NCI-H748 treated with DMSO at 0.1 percent for 48 hours (cell line): ENCODE measurements around the gene SYNPO2.
"Not testable (repeated sequence)": the region's sequence is repeated elsewhere in the genome, so short reads cannot be mapped to it uniquely, and the experiment has no call there.

Experiments used
- DNase-seq: peaks from one replicate; lab custom pipeline; 2025; lab: John Stamatoyannopoulos, UW

Gene SYNPO2

GRCh38 chr4:118976193-118976560, 87.5 kb downstream of the SYNPO2 start:
- not testable (repeated sequence) for DNase-seq

GRCh38 chr4:118977100-118977499, 88.4 kb downstream of the SYNPO2 start:
- not testable (repeated sequence) for DNase-seq

GRCh38 chr4:118979712-118980111, 91.1 kb downstream of the SYNPO2 start:
- DNase-seq = no peak

GRCh38 chr4:118981171-118981838, 92.7 kb downstream of the SYNPO2 start:
- DNase-seq = peak; percentile 74

- peak; percentile 39 for DNase-seq
Observed at GRCh38 chr4:118981839-118982381, 93.3 kb downstream of the SYNPO2 start.

- no peak for DNase-seq
Observed at GRCh38 chr4:118983293-118983692, 94.6 kb downstream of the SYNPO2 start.

- DNase-seq = no peak
Observed at GRCh38 chr4:118983831-118984230, 95.2 kb downstream of the SYNPO2 start.

- DNase-seq = no peak
Observed at GRCh38 chr4:118985170-118986000, 96.7 kb downstream of the SYNPO2 start.

- no peak for DNase-seq
Observed at GRCh38 chr4:118987959-118988634, 99.4 kb downstream of the SYNPO2 start.

- DNase-seq = no peak
Observed at GRCh38 chr4:118988635-118988972, 100.0 kb downstream of the SYNPO2 start.

GRCh38 chr4:118989098-118990080, 100.7 kb downstream of the SYNPO2 start:
- no peak for DNase-seq

GRCh38 chr4:118991686-118992085, 103.0 kb downstream of the SYNPO2 start:
- DNase-seq = no peak

- no peak for DNase-seq
Observed at GRCh38 chr4:118992149-118992548, 103.5 kb downstream of the SYNPO2 start.

GRCh38 chr4:118993333-118993732, 104.7 kb downstream of the SYNPO2 start:
- no peak for DNase-seq

GRCh38 chr4:118994030-118994429, 105.4 kb downstream of the SYNPO2 start:
- DNase-seq = no peak

GRCh38 chr4:118995693-118996391, 107.2 kb downstream of the SYNPO2 start:
- no peak for DNase-seq

GRCh38 chr4:118997601-118998000, 108.9 kb downstream of the SYNPO2 start:
- DNase-seq = no peak

- DNase-seq = no peak
Observed at GRCh38 chr4:118999919-119000318, 111.3 kb downstream of the SYNPO2 start.

- no peak for DNase-seq
Observed at GRCh38 chr4:119000400-119000799, 111.7 kb downstream of the SYNPO2 start.

- DNase-seq = no peak
Observed at GRCh38 chr4:119002476-119002875, 113.8 kb downstream of the SYNPO2 start.

GRCh38 chr4:119003001-119003400, 114.3 kb downstream of the SYNPO2 start:
- not testable (repeated sequence) for DNase-seq
